NCI-H2196 (cell line): ENCODE measurements around the gene PDGFRB.
A peak's percentile ranks its signal among the peaks of the same experiment; 100 is the strongest.

Experiments
- DNase-seq: peaks from one replicate; lab custom pipeline; 2025; ENCODE audit not compliant: unreplicated experiment; lab: John Stamatoyannopoulos, UW

Gene PDGFRB

GRCh38 chr5:150133581-150134197 lies 22.0 kb downstream of the PDGFRB start:
- DNase-seq, result no peak

GRCh38 chr5:150132740-150133139 lies 22.9 kb downstream of the PDGFRB start:
- no peak for DNase-seq

- no peak for DNase-seq
These were observed 23.5 kb downstream of the PDGFRB start for GRCh38 chr5:150131978-150132694.

GRCh38 chr5:150131461-150131860 lies 24.2 kb downstream of the PDGFRB start:
- no peak for DNase-seq

- no peak for DNase-seq
These were observed 25.1 kb downstream of the PDGFRB start for GRCh38 chr5:150130493-150130922.

- DNase-seq, result peak; percentile 40
These were observed 25.7 kb downstream of the PDGFRB start for GRCh38 chr5:150129813-150130492.

GRCh38 chr5:150129454-150129812 lies 26.2 kb downstream of the PDGFRB start:
- no peak for DNase-seq

GRCh38 chr5:150126921-150127265 lies 28.8 kb downstream of the PDGFRB start:
- DNase-seq, result no peak

- DNase-seq, result no peak
These were observed 29.3 kb downstream of the PDGFRB start for GRCh38 chr5:150126199-150126920.

GRCh38 chr5:150125334-150125733 lies 30.3 kb downstream of the PDGFRB start:
- no peak for DNase-seq

GRCh38 chr5:150124596-150124995 lies 31.0 kb downstream of the PDGFRB start:
- DNase-seq, result no peak

GRCh38 chr5:150124111-150124557 lies 31.5 kb downstream of the PDGFRB start:
- no peak for DNase-seq

- DNase-seq, result no peak
These were observed 32.1 kb downstream of the PDGFRB start for GRCh38 chr5:150123542-150123941.

- DNase-seq, result no peak
These were observed 32.8 kb downstream of the PDGFRB start for GRCh38 chr5:150122536-150123481.

GRCh38 chr5:150122158-150122510 lies 33.5 kb downstream of the PDGFRB start:
- DNase-seq, result no peak

- no peak for DNase-seq
These were observed 34.0 kb downstream of the PDGFRB start for GRCh38 chr5:150121448-150122157.

GRCh38 chr5:150120617-150121447 lies 34.8 kb downstream of the PDGFRB start:
- DNase-seq, result no peak

GRCh38 chr5:150120062-150120441 lies 35.6 kb downstream of the PDGFRB start:
- DNase-seq, result no peak

- DNase-seq, result no peak
These were observed 36.1 kb downstream of the PDGFRB start for GRCh38 chr5:150119421-150120061.
